ENCODE results near the gene DUS4L. TPM values are rescaled to one million over a fixed set of nuclear protein-coding genes. Genes with fewer than 3 reads are reported as not detected.

DUS4L gene
- total RNA-seq, 4 donors from 2014 or later = 14.6 to 16.9 (median 16.1) TPM

GRCh38 chr7:107600816-107601215 is 37.0 kb downstream of the DUS4L start:
- H3K27ac ChIP-seq = no peak overlapping the region

GRCh38 chr7:107605218-107605815 is 41.5 kb downstream of the DUS4L start:
- DNase-seq = no peak
- Histone ChIP-seq H3K4me1 (peaks cover 0 to 4% of the 10 kb centered on the region in 2 donors), H3K36me3 (peaks cover 7 to 16% of the 10 kb centered on the region in 2 donors), H3K9me3 (no peaks in the 10 kb centered on the region), H3K27ac (no peak overlapping the region), H3K27me3 (no peaks in the 10 kb centered on the region), H3K4me3 (replicated peaks in 1 of 3) (no peak overlapping the region)
- WGBS, 2 donors = 92 to 97% methylated on average over 3 of the region's 3 CpGs
- intact Hi-C loops (cut with DNase I) = no loop called here
- TF ChIP-seq CTCF (IDR thresholded peaks at IDR 0.05) (no peak), POLR2A (IDR thresholded peaks at IDR 0.05) (no peak)

More at GRCh38 chr7:107600816-107601215, 37.0 kb downstream of the DUS4L start:
- DNase-seq = no peak
- intact Hi-C loops (cut with DNase I) = no loop called here
- Histone ChIP-seq H3K9me3 (no peaks in the 10 kb centered on the region), H3K4me1 (no peaks in the 10 kb centered on the region), H3K4me3 (replicated peaks in 1 of 3) (no peak overlapping the region), H3K27me3 (no peaks in the 10 kb centered on the region), H3K36me3 (peaks cover 7 to 16% of the 10 kb centered on the region in 2 donors)
- no peak for TF ChIP-seq CTCF (IDR thresholded peaks at IDR 0.05)
- TF ChIP-seq POLR2A (IDR thresholded peaks at IDR 0.05) = no peak
- 95 to 97% methylated on average over 2 of the region's 2 CpGs for WGBS, 2 donors

- peaks cover 0 to 9% of the 10 kb centered on the region in 2 donors for H3K36me3 ChIP-seq
- H3K4me3 ChIP-seq (replicated peaks in 1 of 3) = no peak overlapping the region
- DNase-seq = no peak
- no peaks in the 10 kb centered on the region for H3K9me3 ChIP-seq
- 92 to 99% methylated on average over 1 of the region's 1 CpG for WGBS, 2 donors
- intact Hi-C loops (cut with DNase I) = no loop called here
- no peak overlapping the region for H3K27ac ChIP-seq
- peaks cover 0 to 4% of the 10 kb centered on the region in 2 donors for H3K4me1 ChIP-seq
- no peaks in the 10 kb centered on the region for H3K27me3 ChIP-seq
- no peak for TF ChIP-seq CTCF (IDR thresholded peaks at IDR 0.05)
- no peak for TF ChIP-seq POLR2A (IDR thresholded peaks at IDR 0.05)
Observed at GRCh38 chr7:107606303-107606702, 42.5 kb downstream of the DUS4L start.

GRCh38 chr7:107609811-107610261 is 46.1 kb downstream of the DUS4L start:
- Histone ChIP-seq H3K4me1 (peaks cover 7 to 10% of the 10 kb centered on the region in 2 donors), H3K36me3 (peaks cover 0 to 2% of the 10 kb centered on the region in 2 donors), H3K27ac (no peak overlapping the region), H3K4me3 (replicated peaks in 1 of 3) (no peak overlapping the region), H3K27me3 (no peaks in the 10 kb centered on the region), H3K9me3 (no peaks in the 10 kb centered on the region)
- WGBS, 2 donors = 53 to 75% methylated on average over 4 of the region's 4 CpGs
- no peak for DNase-seq
- intact Hi-C loops (cut with DNase I) = no loop called here
- TF ChIP-seq POLR2A (IDR thresholded peaks at IDR 0.05) (no peak), CTCF (IDR thresholded peaks at IDR 0.05) (no peak)

GRCh38 chr7:107610323-107610722 is 46.6 kb downstream of the DUS4L start:
- H3K27ac ChIP-seq = no peak overlapping the region
- no peak for DNase-seq

More at GRCh38 chr7:107610323-107610722, 46.6 kb downstream of the DUS4L start:
- TF ChIP-seq CTCF (IDR thresholded peaks at IDR 0.05) (no peak), POLR2A (IDR thresholded peaks at IDR 0.05) (no peak)
- Histone ChIP-seq H3K9me3 (no peaks in the 10 kb centered on the region), H3K36me3 (peaks cover 0 to 2% of the 10 kb centered on the region in 2 donors), H3K4me1 (peaks cover 7 to 10% of the 10 kb centered on the region in 2 donors), H3K27me3 (no peaks in the 10 kb centered on the region), H3K4me3 (replicated peaks in 1 of 3) (no peak overlapping the region)
- 84 to 86% methylated on average over 1 of the region's 1 CpG for WGBS, 2 donors
- intact Hi-C loops (cut with DNase I) = no loop called here

Data from thyroid gland (tissue), 4 donors.